Stimulated activated CD8-positive, alpha-beta memory T cell treated with anti-CD3 and anti-CD28 coated beads, Interleukin-4, amount 100 ng/mL, for 24 hours (primary cell): ENCODE data around the gene SRCAP.
A peak's percentile ranks its signal among the peaks of the same experiment; 100 is the strongest.

ENCODE experiments used
- DNase-seq: peaks from one replicate; pipeline ENCODE4 v3.0.0-alpha.2; 2020; ENCODE audit warnings: low read depth

SRCAP gene

DNA sequence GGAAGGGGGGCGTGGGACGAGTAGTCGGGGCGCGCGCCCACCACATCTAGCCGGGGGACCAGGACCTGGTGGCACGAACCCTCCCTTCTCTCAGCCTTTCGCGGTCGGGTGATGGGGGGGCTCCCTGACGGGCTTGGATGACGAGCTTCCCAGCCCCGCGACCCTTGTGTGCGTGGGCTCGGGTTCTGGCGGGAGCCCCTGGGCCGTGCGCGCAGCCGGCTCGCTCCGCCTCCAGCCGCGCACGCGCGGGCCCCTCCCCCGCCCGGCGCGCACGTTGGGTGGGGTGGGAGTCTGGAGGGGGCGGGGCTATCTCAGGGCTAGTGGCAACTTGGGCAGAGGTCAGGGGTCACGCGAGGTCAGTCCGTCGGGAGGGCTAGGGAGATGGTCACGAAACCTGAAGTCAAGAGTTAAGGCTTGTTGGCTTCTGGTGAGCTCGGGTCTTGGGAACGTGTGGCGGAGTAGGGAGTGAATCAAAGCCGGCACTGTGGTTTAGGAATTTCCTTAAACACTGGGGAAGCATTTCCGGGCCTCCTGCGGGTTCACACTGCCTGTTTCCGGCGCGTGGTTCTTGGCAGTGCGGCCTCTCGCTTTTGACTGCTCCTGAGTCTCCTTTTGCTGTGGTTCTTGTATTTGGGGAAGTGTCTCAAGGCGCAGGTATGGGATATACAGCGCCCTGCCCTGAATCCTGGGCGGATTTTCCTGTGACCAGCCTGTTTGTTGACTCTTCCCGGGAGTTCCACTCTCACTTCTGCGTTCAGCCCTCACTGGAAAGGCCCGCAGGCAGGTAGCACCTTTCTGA lies at the start of gene SRCAP:
SRCAP (plus strand) TSS at position 356 of the 799 bp plus-strand sequence. CDS start 1,654 bp downstream, outside the sequence.
- peak; percentile 82 for DNase-seq

DNA sequence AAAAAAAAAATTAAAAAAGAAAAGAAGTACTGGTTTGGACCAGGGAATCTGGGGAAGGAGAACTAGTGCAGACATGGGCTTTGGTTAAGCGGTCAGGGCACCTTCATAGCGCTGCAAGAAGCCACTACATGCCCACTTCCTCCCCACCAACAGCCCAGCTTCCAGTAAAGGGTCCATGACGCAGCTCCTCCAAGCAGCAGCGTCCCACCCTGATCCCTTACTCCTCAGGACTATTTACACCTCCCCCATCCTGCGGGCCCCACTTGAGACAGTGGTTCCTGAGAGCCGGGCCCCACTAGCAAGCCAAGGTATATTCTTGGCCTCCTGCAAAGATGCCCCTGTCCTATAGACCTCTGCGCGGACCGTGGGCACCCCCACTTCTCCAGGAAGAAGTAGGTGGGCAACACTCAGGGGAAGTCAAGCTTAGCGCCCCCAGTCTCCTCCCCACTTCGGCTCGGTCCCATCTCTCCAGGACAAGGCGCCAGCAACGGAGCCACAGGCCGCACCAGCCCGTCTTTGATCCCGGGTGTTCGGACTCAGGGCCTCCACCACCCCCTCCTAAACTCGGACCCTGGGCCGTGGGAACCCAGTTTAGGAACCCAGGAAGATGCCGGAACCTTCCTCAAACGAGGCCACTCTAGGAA lies 49.1 kb upstream of the SRCAP start:
- DNase-seq = peak; percentile 11

DNA sequence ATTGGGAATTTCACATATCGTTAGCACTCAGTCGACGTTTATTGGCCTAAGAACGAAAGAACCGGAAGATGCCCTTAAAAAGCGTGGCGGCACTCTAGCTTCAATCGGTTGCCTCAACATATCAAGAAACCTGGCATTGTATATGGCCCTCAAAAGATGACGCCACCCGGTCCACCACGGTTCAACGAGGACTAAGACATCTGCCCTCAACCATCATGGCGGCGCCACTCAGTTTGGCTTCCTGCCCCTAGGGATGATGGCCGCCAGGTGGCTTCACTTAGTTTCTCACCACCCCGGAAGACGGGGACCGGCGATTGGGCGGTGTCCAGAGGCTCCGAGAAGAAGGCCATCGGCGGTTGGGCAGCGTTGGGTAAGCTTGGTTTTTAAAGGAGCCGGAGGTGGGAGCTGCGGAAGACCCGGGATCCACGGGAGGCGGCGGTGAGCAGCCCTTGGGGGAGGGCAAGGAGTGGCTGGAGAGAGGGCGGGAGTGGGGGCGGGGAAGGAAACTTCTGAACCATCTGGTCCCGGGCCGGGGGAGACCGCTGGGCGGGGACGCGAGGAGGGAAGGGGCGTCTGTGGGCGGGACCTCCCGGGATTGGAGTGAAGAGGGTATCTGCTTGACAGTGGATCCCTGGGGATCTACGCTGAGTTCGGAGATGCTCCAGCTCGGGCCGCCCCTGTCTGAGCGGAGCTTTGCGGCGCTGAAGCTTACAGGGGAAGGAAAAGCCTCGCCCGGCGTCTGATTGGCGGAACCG lies 48.4 kb upstream of the SRCAP start, which contains the start of gene PRR14:
PRR14 (plus strand) TSS at position 592 of the 755 bp plus-strand sequence. CDS start 686 bp downstream, outside the sequence.
- peak; percentile 96 for DNase-seq

DNA sequence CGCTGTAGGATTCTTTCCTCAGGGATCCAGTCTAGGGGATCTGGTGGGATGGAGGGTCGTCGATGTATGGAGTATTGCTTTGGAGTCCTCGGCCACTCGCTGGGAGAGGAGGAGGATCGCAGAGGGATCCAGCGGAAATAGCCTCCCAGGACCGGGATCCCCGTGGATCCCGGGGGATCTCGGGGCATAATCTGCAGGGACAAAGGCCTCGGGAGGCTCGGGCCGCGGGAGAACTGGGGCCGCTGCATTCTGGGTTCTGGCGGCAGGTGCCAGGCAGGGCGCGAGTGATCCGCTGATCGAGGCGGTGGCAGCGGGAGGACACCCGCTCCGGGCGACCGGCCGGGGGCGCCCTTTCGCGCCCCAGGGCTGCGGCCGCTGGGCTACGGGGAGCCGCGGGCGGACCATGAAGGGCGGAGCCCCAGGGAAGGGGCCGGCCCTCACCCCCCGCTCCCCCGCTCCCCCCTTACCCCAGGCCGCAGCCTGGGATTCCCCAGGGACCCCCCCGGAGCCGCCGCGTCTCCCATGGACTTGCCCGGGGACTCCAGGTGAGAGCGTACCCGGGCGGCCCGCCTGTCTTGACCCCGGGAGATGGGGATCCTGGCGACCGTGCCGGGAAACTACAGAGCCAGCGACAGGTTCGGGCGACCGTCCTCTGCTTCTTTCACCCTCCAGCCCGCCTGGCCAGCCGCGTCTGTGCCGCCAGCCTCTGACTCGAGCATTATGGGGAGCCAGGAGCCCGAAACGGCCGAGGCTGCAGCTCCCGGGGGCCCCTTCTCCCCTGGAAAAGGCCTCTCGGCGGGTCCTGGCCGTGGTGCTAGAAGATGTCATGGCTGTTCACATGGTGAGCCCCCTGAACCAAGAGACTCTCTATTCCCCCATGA lies 47.6 kb upstream of the SRCAP start:
- peak; percentile 72 for DNase-seq

DNA sequence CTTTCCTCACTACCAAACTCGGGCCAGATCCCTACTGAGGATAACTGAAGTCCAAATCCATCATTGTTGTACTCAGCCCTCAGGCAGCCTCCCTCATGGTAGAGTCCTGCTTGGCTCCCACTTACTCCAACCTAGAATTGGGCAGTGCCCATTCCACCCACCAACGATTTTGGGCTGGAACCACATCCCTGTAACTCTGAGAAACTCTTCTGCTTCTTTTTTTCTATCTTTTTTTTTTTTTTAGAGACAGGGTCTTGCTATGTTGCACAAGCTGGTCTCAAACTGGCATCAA lies 47.0 kb upstream of the SRCAP start:
- DNase-seq = no peak

DNA sequence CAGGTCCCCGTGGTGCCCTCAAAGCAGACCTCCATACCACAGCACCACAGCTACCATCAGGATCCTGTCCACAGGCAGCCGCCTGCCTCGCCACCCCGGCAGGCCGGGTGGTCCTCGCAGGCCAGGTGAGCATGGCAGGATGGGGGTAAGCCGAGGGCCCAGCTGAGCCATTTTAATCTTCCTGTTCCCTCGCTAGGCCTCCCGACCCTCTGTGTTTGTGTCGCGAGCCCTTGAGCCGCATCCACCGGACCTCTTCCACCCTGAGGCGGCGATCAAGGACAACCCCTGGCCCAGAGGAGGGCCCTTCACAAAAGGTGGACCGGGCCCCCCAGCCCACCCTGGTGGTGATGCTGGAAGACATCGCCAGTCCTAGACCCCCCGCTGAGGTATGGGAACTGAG lies 46.3 kb upstream of the SRCAP start:
- no peak for DNase-seq

DNA sequence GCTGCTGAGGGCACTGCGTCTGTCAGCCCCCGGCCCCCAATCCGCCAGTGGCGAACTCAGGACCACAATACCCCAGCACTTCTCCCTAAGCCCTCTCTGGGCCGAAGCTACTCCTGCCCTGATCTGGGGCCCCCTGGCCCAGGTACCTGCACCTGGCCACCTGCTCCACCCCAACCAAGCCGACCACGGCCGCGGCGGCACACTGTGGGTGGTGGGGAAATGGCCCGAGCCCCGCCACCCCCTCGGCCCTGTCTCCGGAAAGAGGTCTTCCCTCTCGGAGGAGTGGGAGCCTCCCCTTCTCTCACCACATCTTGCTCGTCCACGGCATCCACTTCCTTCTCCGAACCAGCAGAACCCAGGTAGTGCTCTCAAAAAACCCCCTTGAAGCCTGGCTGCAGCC lies 44.1 kb upstream of the SRCAP start:
- DNase-seq = no peak

DNA sequence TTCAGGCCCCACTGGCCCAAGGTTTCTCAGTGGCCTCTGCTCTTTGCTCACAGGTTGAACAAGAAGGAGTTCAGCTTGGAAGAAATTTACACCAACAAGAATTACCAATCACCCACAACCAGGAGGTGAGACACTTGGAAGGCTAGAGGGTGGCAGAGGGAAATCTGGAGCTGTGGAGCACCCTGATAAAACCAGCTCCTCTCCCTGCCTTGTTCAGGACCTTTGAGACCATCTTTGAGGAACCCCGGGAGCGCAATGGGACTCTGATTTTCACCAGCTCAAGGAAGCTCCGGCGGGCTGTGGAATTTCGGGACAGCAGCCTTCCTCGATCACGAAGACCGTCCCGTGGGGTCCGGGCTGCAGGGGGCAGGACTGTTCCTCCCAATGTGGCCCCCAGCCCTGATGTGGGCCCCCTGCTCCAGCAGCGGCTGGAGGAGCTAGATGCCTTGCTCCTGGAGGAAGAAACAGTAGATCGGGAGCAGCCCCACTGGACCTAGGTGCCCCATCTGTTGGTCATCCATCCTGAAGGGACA lies 43.1 kb upstream of the SRCAP start:
- DNase-seq = no peak

DNA sequence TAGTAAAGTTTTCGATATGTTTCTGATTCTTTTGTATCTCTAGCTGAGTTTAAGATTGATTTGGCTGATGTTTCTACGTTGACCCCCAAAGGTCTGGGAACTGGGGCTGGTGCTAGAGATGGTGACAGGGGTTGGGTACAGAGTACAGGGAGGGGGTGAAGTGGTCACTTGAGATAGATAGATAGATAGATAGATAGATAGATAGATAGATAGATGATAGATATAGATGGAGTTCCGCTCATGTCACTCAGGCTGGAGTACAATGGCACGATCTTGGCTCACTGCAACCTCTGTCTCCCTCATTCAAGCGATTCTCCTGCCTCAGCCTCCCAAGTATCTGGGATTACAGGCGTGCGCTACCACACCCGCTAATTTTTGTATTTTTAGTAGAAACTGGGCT lies 42.6 kb upstream of the SRCAP start:
- no peak for DNase-seq

DNA sequence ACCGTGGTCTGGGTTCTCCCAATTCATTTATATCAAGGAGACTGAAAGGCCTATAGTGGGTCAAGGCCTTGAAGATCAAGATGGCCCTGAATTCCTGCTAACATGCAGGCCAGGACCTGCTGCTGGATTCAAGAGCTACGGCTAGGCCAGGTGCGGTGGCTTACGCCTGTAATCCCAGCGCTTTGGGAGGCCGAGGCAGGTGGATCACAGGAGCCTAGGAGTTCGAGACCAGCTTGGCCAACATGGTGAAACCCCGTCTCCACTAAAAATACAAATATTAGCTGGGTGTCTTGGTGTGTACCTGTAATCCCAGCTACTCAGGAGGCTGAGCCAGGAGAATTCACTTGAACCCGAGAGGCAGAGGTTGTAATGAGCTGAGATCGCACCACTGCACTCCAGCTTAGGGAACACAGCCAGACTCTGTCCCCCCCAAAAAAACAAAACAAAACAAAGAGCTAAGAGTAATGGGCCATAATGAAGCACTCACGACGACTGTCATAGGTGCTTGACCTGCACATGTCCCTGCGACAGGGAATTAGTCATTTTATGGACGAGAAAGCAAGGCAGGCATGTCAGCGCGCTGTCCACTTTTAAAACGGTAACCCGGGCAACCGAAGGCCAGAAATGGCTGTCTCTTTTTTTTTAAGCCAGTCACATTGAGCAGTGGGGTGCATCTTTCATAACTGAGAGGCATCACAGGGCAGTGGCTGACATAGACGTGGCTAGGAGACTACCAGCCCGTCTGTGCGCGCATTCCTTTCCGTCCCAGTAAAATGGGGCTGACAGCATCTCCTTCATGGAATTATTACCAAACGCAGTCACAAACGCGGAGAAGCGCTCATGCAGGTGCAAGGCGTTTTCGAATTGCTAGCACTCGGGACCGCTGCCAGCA lies 41.8 kb upstream of the SRCAP start:
- no peak for DNase-seq

DNA sequence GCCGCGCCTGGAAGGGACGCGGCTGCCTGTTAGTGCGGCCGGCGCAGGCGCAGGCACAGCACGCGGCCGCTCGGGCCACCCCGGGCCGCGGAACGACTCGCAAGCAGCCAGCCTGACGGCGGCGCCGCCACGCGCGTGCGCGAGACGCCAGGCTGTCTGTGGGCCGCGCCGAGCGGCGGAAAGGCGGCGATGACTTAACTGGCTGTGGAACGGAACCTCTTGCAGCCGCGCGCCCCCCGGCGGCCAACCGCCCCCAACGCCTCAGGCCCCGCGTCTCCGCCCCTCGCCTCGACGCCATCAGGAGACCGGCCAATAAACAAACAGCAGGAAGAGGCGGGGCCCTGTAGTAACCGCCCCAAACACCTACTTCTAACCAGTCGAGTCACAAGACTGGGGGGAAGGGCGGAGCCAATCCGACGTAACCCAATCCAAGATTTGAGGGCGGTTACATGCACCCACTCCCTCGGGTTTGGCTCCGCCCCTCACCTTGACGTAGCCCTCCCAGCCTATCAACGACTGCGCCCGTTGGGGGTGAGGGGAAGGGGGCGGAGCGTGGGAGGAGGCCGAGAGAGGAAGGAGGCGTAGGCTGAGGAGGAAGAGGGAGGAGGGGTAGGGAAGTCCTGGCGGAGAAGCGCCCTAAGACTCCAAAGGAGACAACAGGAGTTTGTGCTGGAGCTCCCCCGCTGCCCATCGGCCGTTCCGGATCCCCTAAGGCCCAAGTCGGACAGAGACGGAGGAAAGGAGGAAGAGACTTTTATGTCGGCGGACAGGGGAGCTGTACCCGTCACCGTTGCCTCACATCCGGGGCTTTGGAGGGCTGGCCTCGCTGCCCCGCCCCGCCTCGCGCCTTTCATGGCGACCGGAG lies 40.9 kb upstream of the SRCAP start, which contains the start of gene FBRS:
FBRS (plus strand) TSS at position 566 of the 865 bp plus-strand sequence. CDS start 1,088 bp downstream, outside the sequence.
- peak; percentile 99 for DNase-seq

DNA sequence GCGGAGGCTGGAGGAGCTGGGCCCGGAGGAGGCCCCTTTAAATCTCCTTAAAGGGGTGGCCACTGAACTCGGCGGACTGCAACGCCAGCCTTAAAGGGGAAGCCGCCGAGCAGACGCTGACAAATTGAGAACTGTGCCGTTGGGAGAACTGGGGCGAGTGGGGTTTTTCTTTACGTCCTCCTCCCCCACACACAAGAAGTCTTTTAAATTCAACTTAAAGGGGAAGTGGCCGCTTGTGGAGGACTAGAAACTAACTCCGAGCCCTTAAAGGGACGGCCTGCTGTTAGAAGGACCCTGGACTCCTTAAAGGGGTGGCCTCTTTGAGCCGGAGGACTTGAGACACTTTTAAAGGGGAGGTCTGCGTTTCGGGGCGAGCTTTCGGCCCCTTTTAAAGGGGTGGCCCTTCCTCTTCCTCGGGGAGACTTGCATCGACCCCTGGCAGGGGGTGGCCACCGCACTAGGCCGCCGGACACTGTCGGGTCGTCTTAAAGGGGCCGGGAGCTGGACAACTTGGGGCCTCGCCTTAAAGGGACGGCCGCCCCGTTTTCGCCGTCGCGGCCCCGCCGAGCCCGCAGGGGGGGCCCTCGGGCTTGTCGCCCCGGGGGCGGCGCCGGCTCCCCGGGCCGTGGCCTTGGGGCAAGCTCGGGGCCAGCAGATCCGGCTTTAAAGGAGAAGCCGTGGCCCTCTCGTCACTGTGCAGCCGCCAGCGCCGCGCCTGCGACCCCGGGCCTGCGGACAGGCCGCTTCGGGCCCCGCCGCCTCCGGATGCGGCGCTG lies 40.1 kb upstream of the SRCAP start:
- no peak for DNase-seq

DNA sequence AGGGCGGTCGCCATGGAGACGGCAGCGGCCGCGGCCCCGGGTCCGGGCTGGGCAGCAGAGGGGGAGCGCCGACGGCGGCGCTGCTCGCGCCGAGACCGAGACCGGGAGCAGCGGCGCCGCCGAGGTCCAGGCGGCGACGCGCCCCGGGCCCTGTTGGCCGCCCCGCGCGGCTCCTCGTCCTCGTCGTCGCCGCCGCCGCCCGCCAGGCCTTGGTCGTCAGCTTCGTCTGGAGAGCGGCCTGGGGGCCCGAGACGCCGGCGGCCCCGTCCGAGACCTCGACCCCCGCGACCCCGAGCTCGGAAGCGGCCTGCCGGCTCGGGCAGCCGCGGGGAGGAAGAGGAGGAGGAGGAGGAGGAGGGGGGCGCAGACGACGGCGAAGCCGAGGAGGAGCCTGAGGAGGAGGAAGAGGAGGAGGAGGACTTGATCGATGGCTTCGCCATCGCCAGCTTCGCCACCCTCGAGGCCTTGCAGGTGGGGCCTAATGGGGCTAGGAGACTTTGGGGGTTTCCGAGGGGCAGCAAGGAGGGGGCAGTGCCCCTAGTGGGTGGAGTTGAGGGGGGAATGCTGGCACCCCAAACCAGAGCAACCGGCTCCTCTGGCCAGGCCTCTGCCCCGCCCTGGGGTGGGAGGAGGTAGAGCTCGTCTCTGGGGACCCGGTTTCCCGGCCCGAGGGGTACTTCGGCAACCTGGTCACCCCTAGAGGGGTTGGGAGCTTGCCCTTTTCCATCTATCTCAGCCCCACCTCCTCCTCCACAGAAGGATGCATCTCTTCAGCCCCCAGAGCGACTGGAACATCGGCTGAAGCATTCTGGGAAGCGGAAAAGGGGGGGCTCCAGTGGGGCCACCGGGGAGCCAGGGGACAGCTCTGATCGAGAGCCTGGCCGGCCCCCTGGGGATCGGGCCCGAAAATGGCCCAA lies 39.2 kb upstream of the SRCAP start:
- peak; percentile 42 for DNase-seq

DNA sequence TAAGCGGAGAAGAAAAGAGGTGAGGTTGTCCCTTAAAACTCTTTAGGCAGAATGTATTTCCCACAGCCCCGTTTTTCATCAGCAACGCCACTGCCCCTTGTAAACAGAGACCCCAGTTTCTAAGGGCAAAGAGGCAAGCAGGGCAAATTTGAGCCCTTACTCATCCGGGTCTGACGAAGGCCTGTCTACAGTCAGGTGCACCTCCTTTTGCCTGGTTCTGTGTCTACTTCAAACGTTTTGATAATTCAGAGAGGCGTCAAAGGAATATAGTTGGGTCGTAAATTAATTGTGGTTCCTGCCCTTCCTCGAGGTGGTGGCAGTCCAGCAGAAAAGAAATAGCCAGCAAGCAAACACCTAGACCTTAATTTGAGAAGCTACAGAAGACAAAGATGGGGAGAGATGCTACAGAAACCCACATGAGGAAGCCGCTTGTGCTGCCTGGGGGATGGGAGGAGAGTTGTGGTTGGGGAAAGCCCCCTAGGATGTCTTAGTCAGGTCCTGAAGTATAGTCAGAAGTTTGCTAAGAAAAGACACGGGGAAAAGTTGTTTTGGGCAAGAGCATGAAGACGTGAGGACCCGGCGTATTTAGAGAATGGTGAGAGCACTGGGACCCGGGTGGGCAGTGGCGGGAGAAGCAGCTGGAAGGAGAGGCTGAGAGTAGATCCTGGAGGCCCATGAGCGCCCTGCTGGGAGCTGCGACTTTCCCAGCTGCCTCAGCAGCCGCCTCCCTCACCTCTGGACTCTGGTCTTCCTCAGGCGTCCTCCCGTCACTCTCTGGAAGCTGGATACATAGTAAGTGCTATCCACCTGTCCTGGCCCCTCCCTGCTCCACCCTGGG lies 38.3 kb upstream of the SRCAP start:
- peak; percentile 72 for DNase-seq

DNA sequence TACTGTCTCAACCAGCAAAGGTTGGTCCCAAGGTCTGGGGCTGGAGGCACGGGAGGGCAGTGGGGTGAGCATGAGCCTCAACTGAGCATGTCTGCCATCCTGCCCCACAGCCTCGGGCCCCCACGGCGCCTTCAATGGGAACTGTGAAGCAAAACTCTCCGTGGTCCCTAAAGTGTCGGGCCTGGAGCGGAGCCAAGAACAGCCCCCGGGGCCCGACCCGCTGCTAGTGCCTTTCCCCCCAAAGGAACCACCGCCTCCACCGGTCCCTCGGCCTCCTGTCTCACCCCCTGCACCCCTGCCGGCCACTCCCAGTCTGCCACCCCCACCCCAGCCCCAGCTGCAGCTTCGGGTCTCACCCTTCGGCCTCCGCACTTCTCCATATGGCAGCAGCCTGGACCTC lies 36.5 kb upstream of the SRCAP start:
- no peak for DNase-seq

DNA sequence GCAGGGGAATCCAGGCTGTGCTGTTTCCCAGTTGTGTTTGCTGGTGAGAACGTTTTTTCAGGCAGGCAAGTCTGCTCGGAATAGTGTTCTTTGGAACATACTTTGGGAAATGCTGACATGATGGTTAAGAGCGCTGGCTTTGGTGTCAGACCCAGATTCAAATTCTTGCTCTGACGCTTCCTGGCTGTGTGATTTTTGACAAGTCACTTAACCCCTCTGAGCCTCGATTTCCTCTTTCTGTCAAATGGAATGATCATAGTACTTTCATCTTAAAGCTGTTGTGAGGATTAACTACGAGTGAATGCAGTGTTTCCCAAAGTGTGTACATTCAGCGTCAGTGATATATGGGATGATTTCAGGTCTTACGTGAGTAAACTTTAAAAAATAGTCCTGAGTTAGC lies 35.9 kb upstream of the SRCAP start:
- no peak for DNase-seq

DNA sequence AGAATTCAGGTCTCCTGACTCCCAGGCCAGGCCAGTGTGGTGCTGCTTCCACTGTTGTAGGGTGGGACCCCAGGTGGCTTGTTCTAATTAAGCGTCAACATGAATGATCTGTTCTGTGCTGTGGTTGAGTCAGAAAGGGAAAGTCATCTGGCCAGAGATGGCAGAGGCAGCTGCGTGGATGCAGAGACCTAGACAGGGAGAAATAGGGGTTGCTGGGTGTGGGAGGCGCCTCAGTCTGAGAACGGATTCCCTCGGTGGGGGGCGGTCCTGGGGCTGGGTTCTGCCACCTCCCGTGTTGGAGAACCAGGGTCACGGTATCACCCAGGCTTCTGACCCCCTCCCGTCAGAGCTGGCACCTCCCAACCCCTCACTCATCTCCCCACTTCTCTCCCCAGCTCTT lies 35.2 kb upstream of the SRCAP start:
- DNase-seq = no peak
